ENCODE results near the gene FAM53C.

DNA sequence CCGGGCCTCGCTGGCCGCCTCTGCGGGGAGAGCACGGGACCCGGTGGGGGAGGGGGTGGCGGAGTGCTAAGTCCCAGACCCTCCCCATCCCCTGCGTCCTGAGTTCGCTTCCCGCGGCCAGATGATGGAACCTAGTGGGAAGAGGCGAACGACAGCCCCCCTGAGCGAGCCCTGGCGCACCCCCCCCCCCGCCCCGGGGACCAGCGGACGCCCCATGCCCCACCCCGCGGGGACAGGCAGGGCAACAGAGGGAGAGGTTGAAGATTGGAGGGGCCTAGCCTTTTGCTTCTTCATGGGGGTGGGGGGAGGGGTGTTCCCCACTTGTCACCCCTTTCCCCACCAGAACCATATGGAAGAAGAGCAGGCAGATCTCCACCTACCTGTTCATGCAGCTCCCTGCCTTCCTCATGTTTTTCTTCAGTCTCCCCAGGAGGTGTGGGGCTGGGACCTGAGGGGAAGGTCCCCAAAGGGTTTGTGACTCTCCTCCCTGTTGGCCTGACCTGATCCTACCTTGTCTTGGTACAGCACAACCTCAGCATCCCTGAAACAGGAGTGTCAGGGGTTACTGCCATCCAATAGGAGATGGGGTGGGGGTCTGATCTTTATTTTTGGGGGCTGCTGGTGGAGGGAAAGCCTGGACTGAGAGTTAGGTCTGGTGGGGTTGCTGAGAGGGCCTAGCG is 485 bp downstream of the FAM53C start:
- no peak for TF ChIP-seq CTCF (optimal IDR thresholded peaks at IDR 0.05 in 1 of 3, IDR thresholded peaks at IDR 0.05 in 1 of 3, conservative IDR thresholded peaks at IDR 0.05 in 1 of 3; ENCODE audit: extremely low read depth in 1 of 3, insufficient read depth in 2 of 3, low read length in 3 of 3)
- TF ChIP-seq EZH2 (IDR thresholded peaks at IDR 0.05; ENCODE audit: low read length) = no peak
